ENCODE measurements around the gene LSAMP.

The LSAMP gene

GRCh38 chr3:115975796-115976195, 469.5 kb downstream of the LSAMP start:
- Histone ChIP-seq H3K9me2 (replicated peaks; ENCODE audit: low read depth, low read length) (no peaks in the 10 kb centered on the region), H3K4me1 (ENCODE audit: insufficient read depth, low read length, poor library complexity, severe bottlenecking) (no peaks in the 10 kb centered on the region), H3K36me3 (ENCODE audit: insufficient read depth, low read length) (no peaks in the 10 kb centered on the region), H3K9me3 (ENCODE audit: insufficient read depth, low read depth, low read length) (no peaks in the 10 kb centered on the region; the same call in 1 of the 2 replicates), H4K20me1 (ENCODE audit: insufficient read depth, low read length, poor library complexity, severe bottlenecking) (no peaks in the 10 kb centered on the region), H3K4me2 (ENCODE audit: low read depth, low read length, poor library complexity, severe bottlenecking) (no peak overlapping the region), H3K79me2 (ENCODE audit: insufficient read depth, low read length) (no peaks in the 10 kb centered on the region), H2AFZ (ENCODE audit: low read length) (no peak overlapping the region), H3K4me3 (ENCODE audit: low read length, poor library complexity, severe bottlenecking) (no peak overlapping the region), H3F3A (ENCODE audit: low read depth) (no peaks in the 10 kb centered on the region), H3K9ac (ENCODE audit: low read depth, low read length, poor library complexity, severe bottlenecking) (no peak overlapping the region), H3K27me3 (ENCODE audit: insufficient read depth, low read length, poor library complexity, severe bottlenecking) (no peaks in the 10 kb centered on the region)
- TF ChIP-seq CTCF (conservative IDR thresholded peaks at IDR 0.05; ENCODE audit: low read length) (no peak), EZH2phosphoT487 (IDR thresholded peaks at IDR 0.05; ENCODE audit: borderline replicate concordance) (no peak)

GRCh38 chr3:115975353-115975752, 469.9 kb downstream of the LSAMP start:
- no peaks in the 10 kb centered on the region; the same call in 1 of the 2 replicates for H3K9me3 ChIP-seq (ENCODE audit: insufficient read depth, low read depth, low read length)
- no peaks in the 10 kb centered on the region for H3K9me2 ChIP-seq (replicated peaks; ENCODE audit: low read depth, low read length)
- H3K4me1 ChIP-seq (ENCODE audit: insufficient read depth, low read length, poor library complexity, severe bottlenecking), result no peaks in the 10 kb centered on the region
- H4K20me1 ChIP-seq (ENCODE audit: insufficient read depth, low read length, poor library complexity, severe bottlenecking), result no peaks in the 10 kb centered on the region
- no peaks in the 10 kb centered on the region for H3K79me2 ChIP-seq (ENCODE audit: insufficient read depth, low read length)
- TF ChIP-seq EZH2phosphoT487 (IDR thresholded peaks at IDR 0.05; ENCODE audit: borderline replicate concordance), result no peak
- no peak for TF ChIP-seq CTCF (conservative IDR thresholded peaks at IDR 0.05; ENCODE audit: low read length)
- H3K4me2 ChIP-seq (ENCODE audit: low read depth, low read length, poor library complexity, severe bottlenecking), result no peak overlapping the region
- no peaks in the 10 kb centered on the region for H3K27me3 ChIP-seq (ENCODE audit: insufficient read depth, low read length, poor library complexity, severe bottlenecking)
- no peak overlapping the region for H3K9ac ChIP-seq (ENCODE audit: low read depth, low read length, poor library complexity, severe bottlenecking)
- H3K4me3 ChIP-seq (ENCODE audit: low read length, poor library complexity, severe bottlenecking), result no peak overlapping the region
- no peak overlapping the region for H2AFZ ChIP-seq (ENCODE audit: low read length)
- no peaks in the 10 kb centered on the region for H3K36me3 ChIP-seq (ENCODE audit: insufficient read depth, low read length)
- no peaks in the 10 kb centered on the region for H3F3A ChIP-seq (ENCODE audit: low read depth)

GRCh38 chr3:115974940-115975339, 470.3 kb downstream of the LSAMP start:
- TF ChIP-seq EZH2phosphoT487 (IDR thresholded peaks at IDR 0.05; ENCODE audit: borderline replicate concordance) (no peak), CTCF (conservative IDR thresholded peaks at IDR 0.05; ENCODE audit: low read length) (no peak)
- no peaks in the 10 kb centered on the region for H3K36me3 ChIP-seq (ENCODE audit: insufficient read depth, low read length)
- H3K79me2 ChIP-seq (ENCODE audit: insufficient read depth, low read length), result no peaks in the 10 kb centered on the region
- H3K4me1 ChIP-seq (ENCODE audit: insufficient read depth, low read length, poor library complexity, severe bottlenecking), result no peaks in the 10 kb centered on the region
- no peaks in the 10 kb centered on the region for H3K27me3 ChIP-seq (ENCODE audit: insufficient read depth, low read length, poor library complexity, severe bottlenecking)
- H3F3A ChIP-seq (ENCODE audit: low read depth), result no peaks in the 10 kb centered on the region
- no peak overlapping the region for H2AFZ ChIP-seq (ENCODE audit: low read length)
- H3K9ac ChIP-seq (ENCODE audit: low read depth, low read length, poor library complexity, severe bottlenecking), result no peak overlapping the region
- H3K9me3 ChIP-seq (ENCODE audit: insufficient read depth, low read depth, low read length), result no peaks in the 10 kb centered on the region; the same call in 1 of the 2 replicates
- no peak overlapping the region for H3K4me2 ChIP-seq (ENCODE audit: low read depth, low read length, poor library complexity, severe bottlenecking)
- H4K20me1 ChIP-seq (ENCODE audit: insufficient read depth, low read length, poor library complexity, severe bottlenecking), result no peaks in the 10 kb centered on the region
- no peak overlapping the region for H3K4me3 ChIP-seq (ENCODE audit: low read length, poor library complexity, severe bottlenecking)
- no peaks in the 10 kb centered on the region; the same call in 1 of the 2 replicates for H3K9me2 ChIP-seq (replicated peaks; ENCODE audit: low read depth, low read length)
